HG02623 (cell line): ENCODE measurements around the gene HNRNPA1L2.
"Not testable (repeated sequence)": the region's sequence is repeated elsewhere in the genome, so short reads cannot be mapped to it uniquely, and the experiment has no call there.

Experiments used
- ATAC-seq: cut with Tn5 transposase; IDR thresholded peaks from one replicate; pipeline ENCODE4 v1.9.1; 2021; ENCODE audit warnings: moderate library complexity; ENCODE audit not compliant: unreplicated experiment

The HNRNPA1L2 gene

GRCh38 chr13:52642131-52642530 lies at the start of gene HNRNPA1L2:
TSS of gene HNRNPA1L2 (plus strand) at chr13:52642431. CDS start at chr13:52642493, 62 bp downstream.
- ATAC-seq: no peak

- not testable (repeated sequence) for ATAC-seq
These were observed 49.1 kb upstream of the HNRNPA1L2 start for GRCh38 chr13:52593175-52593574.

GRCh38 chr13:52593812-52594211 lies 48.4 kb upstream of the HNRNPA1L2 start:
- not testable (repeated sequence) for ATAC-seq

- ATAC-seq: not testable (repeated sequence)
These were observed 47.9 kb upstream of the HNRNPA1L2 start for GRCh38 chr13:52594295-52594694.

GRCh38 chr13:52597676-52598075 lies 44.6 kb upstream of the HNRNPA1L2 start:
- ATAC-seq: no peak

- ATAC-seq: peak; percentile 4
These were observed 43.0 kb upstream of the HNRNPA1L2 start for GRCh38 chr13:52599037-52599847.

GRCh38 chr13:52599848-52600603 lies 42.2 kb upstream of the HNRNPA1L2 start:
- ATAC-seq: peak; percentile 63

- no peak for ATAC-seq
These were observed 41.6 kb upstream of the HNRNPA1L2 start for GRCh38 chr13:52600666-52601065.

- not testable (repeated sequence) for ATAC-seq
These were observed 38.9 kb upstream of the HNRNPA1L2 start for GRCh38 chr13:52603316-52603715.

- ATAC-seq: not testable (repeated sequence)
These were observed 36.1 kb upstream of the HNRNPA1L2 start for GRCh38 chr13:52606126-52606525.

GRCh38 chr13:52606795-52607194 lies 35.4 kb upstream of the HNRNPA1L2 start:
- not testable (repeated sequence) for ATAC-seq

GRCh38 chr13:52608184-52608583 lies 34.0 kb upstream of the HNRNPA1L2 start:
- not testable (repeated sequence) for ATAC-seq

GRCh38 chr13:52609013-52609606 lies 33.1 kb upstream of the HNRNPA1L2 start:
- peak; percentile 80 for ATAC-seq

- ATAC-seq: not testable (repeated sequence)
These were observed 32.1 kb upstream of the HNRNPA1L2 start for GRCh38 chr13:52610158-52610557.

- no peak for ATAC-seq
These were observed 27.0 kb upstream of the HNRNPA1L2 start for GRCh38 chr13:52615134-52615801.

GRCh38 chr13:52615812-52616211 lies 26.4 kb upstream of the HNRNPA1L2 start:
- no peak for ATAC-seq

- ATAC-seq: peak; percentile 95
These were observed 24.9 kb upstream of the HNRNPA1L2 start for GRCh38 chr13:52617070-52618060.

- ATAC-seq: not testable (repeated sequence)
These were observed 11.0 kb upstream of the HNRNPA1L2 start for GRCh38 chr13:52631083-52631690.

- no peak for ATAC-seq
These were observed 3.4 kb upstream of the HNRNPA1L2 start for GRCh38 chr13:52638666-52639328.
